GM18502 (cell line): ENCODE results near the gene NDUFA11.

Experiments used
- ATAC-seq: cut with Tn5 transposase; IDR thresholded peaks from one replicate; pipeline ENCODE4 v1.9.1; 2021; ENCODE audit warnings: mild to moderate bottlenecking; ENCODE audit not compliant: unreplicated experiment, poor library complexity

Gene NDUFA11

GRCh38 chr19:5913739-5914357, 10.3 kb upstream of the NDUFA11 start, which contains the start of gene CAPS:
Gene CAPS, plus strand, starts transcription at chr19:5914254. Its CDS starts 153 bp downstream, at chr19:5914407.
- ATAC-seq = no peak

- no peak for ATAC-seq
Observed at GRCh38 chr19:5911366-5911765, 7.8 kb upstream of the NDUFA11 start.

- ATAC-seq = no peak
Observed at GRCh38 chr19:5910638-5910907, 7.0 kb upstream of the NDUFA11 start.

GRCh38 chr19:5908773-5909442, 5.3 kb upstream of the NDUFA11 start:
- ATAC-seq = no peak

- ATAC-seq = no peak
Observed at GRCh38 chr19:5907241-5907640, 3.7 kb upstream of the NDUFA11 start.

- no peak for ATAC-seq
Observed at GRCh38 chr19:5905114-5905778, 1.7 kb upstream of the NDUFA11 start.

GRCh38 chr19:5904352-5905113, 943 bp upstream of the NDUFA11 start, which contains the start of gene VMAC:
Gene VMAC, plus strand, starts transcription at chr19:5904872. Its CDS starts 19 bp downstream, at chr19:5904891.
- peak; percentile 77 for ATAC-seq

GRCh38 chr19:5903056-5903623, 450 bp downstream of the NDUFA11 start:
- no peak for ATAC-seq

- no peak for ATAC-seq
Observed at GRCh38 chr19:5900976-5901375, 2.6 kb downstream of the NDUFA11 start.

GRCh38 chr19:5899728-5900526, 3.7 kb downstream of the NDUFA11 start:
- no peak for ATAC-seq

GRCh38 chr19:5897189-5897969, 6.2 kb downstream of the NDUFA11 start:
- ATAC-seq = no peak

GRCh38 chr19:5896365-5897076, 7.1 kb downstream of the NDUFA11 start:
- no peak for ATAC-seq

GRCh38 chr19:5895890-5896289, 7.7 kb downstream of the NDUFA11 start:
- ATAC-seq = no peak

GRCh38 chr19:5895409-5895808, 8.2 kb downstream of the NDUFA11 start:
- no peak for ATAC-seq

- no peak for ATAC-seq
Observed at GRCh38 chr19:5894704-5895349, 8.8 kb downstream of the NDUFA11 start.

GRCh38 chr19:5893907-5894703, 9.5 kb downstream of the NDUFA11 start:
- no peak for ATAC-seq

- ATAC-seq = no peak
Observed at GRCh38 chr19:5893296-5893903, 10.2 kb downstream of the NDUFA11 start.
